Urinary bladder (tissue), 4 donors: ENCODE measurements around the gene BNC2. TPM values are rescaled to one million over a fixed set of nuclear protein-coding genes. Genes with fewer than 3 reads are reported as not detected.
A peak's percentile ranks its signal among the peaks of the same experiment; 100 is the strongest.

Experiments
- DNase-seq: peaks from one replicate; pipeline ENCODE4 v3.0.0-alpha.2; 2015; ENCODE audit errors: extremely low spot score
- H3K27ac ChIP-seq: one replicate; pipeline ENCODE4 v1.5.1; 2013; ENCODE audit warnings: low read depth, mild to moderate bottlenecking, moderate library complexity
- H3K36me3 ChIP-seq: one replicate; pipeline ENCODE4 v1.6.1; 2013; ENCODE audit warnings: mild to moderate bottlenecking, moderate library complexity; ENCODE audit not compliant: insufficient read depth
- H3K4me1 ChIP-seq: one replicate; pipeline ENCODE4 v1.6.1; 2013; ENCODE audit warnings: mild to moderate bottlenecking, moderate library complexity; ENCODE audit not compliant: insufficient read depth
- H3K4me3 ChIP-seq: one replicate; pipeline ENCODE4 v1.5.1; 2013; ENCODE audit warnings: low read depth, low read length
- WGBS: extraction: QIAGEN DNeasy Blood & Tissue Kit; methylation state at CpG from one replicate; pipeline ENCODE4 v1.1.7; 2013; 5-methylcytosine and 5-hydroxymethylcytosine counted together
- polyA plus RNA-seq: library from polyadenylated mRNA; stranded (reverse); fragments of 200-250 nt; gene quantifications from one replicate; pipeline ENCODE4 v1.2.3, GENCODE V29; 2013
- total RNA-seq: library from RNA; depleted of rRNA; stranded (reverse); fragments of >200 nt; gene quantifications from one replicate; pipeline ENCODE4 v1.2.3, GENCODE V29; 2014
- donor health status: healthy with polysubstance abuse.
- donor health status: healthy.

Gene BNC2
- total and polyA plus RNA-seq, 2 donors: 10.7 to 69.5 TPM

DNA sequence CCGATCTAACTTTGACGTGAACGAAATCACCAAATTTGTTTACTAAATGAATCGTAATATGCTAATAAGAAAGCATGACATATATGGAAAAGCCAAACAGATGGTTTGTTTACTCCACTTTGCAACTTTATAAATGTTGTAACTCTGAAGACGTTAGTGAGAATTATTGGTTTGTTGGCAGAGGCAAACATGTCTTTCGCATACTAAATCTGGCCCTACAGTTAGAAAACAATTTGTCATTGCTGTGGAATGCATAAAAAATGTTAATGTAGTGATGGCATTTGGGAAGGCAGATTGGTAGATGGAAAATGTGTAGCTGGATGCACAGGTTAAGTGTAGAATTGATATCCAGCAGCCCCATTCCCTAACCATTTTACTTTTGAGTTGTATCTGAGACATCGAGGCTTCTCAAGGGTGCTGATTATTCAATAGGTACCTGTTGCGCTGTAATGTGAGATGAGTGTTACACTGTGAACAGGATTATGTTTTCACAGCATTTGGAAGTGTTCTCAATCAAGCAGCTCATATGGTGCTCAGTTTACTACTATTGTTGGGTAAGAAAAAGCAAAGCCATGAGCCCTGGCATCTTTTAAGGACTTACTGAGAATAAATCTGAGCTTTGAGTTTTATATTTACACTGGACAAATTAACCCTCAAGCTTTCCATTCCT, 444.8 kb downstream of the BNC2 start:
- Histone ChIP-seq H3K27ac (no peak overlapping the region), H3K4me3 (no peak overlapping the region), H3K4me1 (no peaks in the 10 kb centered on the region), H3K36me3 (no peaks in the 10 kb centered on the region)
- no peak for DNase-seq
- WGBS: 62% methylated on average over 8 of the region's 8 CpGs

- no peak overlapping the region for H3K4me3 ChIP-seq
- H3K36me3 ChIP-seq: no peaks in the 10 kb centered on the region
- 88% methylated on average over 5 of the region's 5 CpGs for WGBS
- no peak overlapping the region for H3K27ac ChIP-seq
- H3K4me1 ChIP-seq: no peaks in the 10 kb centered on the region
- no peak for DNase-seq
Measured at GRCh38 chr9:16422114-16422513, 448.4 kb downstream of the BNC2 start.

DNA sequence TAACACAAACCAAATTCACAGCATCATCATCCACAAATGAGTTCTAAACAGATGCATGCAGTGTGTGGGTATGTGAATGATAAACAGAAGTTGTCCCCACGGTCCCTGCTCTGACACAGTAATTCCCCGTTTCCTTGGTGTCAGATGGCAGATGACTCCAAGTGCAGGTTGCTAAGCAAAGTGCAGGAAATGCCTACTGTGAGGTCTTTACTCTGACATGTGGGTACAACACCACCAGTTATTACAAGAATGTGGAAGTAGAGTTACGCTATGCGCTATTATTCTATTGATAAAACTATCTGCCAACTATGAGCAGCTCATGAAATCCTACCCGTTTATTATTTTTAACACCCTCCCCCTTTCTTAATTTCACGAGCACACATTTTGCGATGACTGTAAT, 448.9 kb downstream of the BNC2 start:
- no peaks in the 10 kb centered on the region for H3K36me3 ChIP-seq
- DNase-seq: no peak
- H3K4me3 ChIP-seq: no peak overlapping the region
- no peak overlapping the region for H3K27ac ChIP-seq
- WGBS: 72% methylated on average over 7 of the region's 7 CpGs
- H3K4me1 ChIP-seq: no peaks in the 10 kb centered on the region

DNA sequence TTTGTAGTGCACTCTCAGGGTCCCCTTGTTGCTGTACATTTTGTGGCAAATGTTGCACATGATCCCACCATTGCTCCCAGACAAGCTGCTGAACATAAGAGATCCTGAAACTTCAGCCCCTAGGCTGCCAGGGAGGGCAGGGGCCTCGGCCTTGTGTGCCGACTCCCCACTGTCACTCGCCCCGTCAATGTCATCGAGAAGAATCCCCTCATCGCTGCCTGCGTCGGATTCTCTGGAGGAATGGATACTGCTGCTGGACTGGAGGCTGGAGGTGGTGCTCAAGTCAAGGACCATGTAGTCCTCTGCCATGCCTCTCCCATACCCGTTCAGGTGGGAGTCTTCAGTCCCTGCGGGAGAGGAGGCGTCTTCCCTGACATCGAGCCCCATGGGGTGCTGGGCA, 451.3 kb downstream of the BNC2 start:
- no peak for DNase-seq
- H3K36me3 ChIP-seq: no peaks in the 10 kb centered on the region
- no peaks in the 10 kb centered on the region for H3K4me1 ChIP-seq
- no peak overlapping the region for H3K27ac ChIP-seq
- no peak overlapping the region for H3K4me3 ChIP-seq
- whole genome bisulfite sequencing: 95% methylated on average over 12 of the region's 12 CpGs

- no peak overlapping the region for H3K4me3 ChIP-seq
- H3K27ac ChIP-seq: no peak overlapping the region
- no peaks in the 10 kb centered on the region for H3K4me1 ChIP-seq
- DNase-seq: no peak
- no peaks in the 10 kb centered on the region for H3K36me3 ChIP-seq
- 69% methylated on average over 6 of the region's 6 CpGs for WGBS
Measured at GRCh38 chr9:16418721-16419120, 451.7 kb downstream of the BNC2 start.

DNA sequence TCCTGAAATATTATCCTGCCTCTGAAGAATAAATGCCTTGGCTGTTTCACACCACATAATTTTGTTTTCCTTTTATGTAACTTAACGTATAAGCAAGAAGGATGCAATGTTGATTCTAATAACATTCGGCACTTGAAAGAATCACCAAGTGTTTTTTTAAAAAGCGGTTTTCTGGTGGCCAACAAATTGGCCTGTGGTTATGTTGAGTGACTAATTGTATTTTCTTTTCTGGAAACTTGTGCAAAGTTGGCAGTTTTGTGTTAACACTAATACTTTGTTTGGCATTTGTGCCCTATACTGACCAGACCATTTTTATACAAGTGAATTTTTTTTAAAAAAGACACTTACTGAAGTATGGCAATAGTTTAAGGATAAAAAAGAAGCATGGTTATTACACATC, 452.7 kb downstream of the BNC2 start:
- H3K27ac ChIP-seq: peak overlapping the region; percentile 41
- H3K36me3 ChIP-seq: no peaks in the 10 kb centered on the region
- WGBS: 57% methylated on average over 3 of the region's 3 CpGs
- DNase-seq: no peak
- H3K4me1 ChIP-seq: no peaks in the 10 kb centered on the region
- no peak overlapping the region for H3K4me3 ChIP-seq

GRCh38 chr9:16417161-16417560, 453.3 kb downstream of the BNC2 start:
- no peak for DNase-seq
- no peak overlapping the region for H3K4me3 ChIP-seq

GRCh38 chr9:16414451-16414850, 456.0 kb downstream of the BNC2 start:
- no peak for DNase-seq
- Histone ChIP-seq H3K4me1 (no peaks in the 10 kb centered on the region), H3K36me3 (no peaks in the 10 kb centered on the region), H3K27ac (no peak overlapping the region), H3K4me3 (no peak overlapping the region)
- WGBS: 73% methylated on average over 3 of the region's 3 CpGs

More at GRCh38 chr9:16417161-16417560, 453.3 kb downstream of the BNC2 start:
- no peaks in the 10 kb centered on the region for H3K36me3 ChIP-seq
- no peaks in the 10 kb centered on the region for H3K4me1 ChIP-seq
- H3K27ac ChIP-seq: peak overlapping the region; percentile 41
- 40% methylated on average over 3 of the region's 3 CpGs for WGBS

DNA sequence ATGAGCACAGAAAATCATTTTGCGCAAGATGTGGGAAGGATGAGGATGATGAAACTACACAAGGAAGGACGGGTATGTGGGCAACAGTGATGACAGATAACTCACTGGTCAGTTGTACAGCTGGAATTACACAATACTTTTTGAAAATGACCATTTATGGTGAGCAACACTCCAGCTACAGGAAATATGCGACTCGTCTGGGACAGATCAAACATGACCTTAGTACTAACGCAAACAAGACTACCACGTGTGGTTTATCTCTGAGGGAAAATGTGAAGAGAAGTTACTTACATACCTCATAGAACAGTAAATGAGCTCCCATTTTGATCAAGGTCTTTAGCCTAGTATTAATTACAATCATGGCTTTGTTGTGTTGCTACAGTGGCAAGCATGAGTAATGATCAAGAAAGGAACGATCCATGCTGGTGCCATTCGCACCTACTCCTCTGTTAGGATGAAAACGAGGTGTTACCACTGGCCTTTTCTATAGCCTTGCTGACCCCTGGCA, 456.9 kb downstream of the BNC2 start:
- WGBS: 61% methylated on average over 9 of the region's 9 CpGs
- Histone ChIP-seq H3K4me1 (no peaks in the 10 kb centered on the region), H3K36me3 (no peaks in the 10 kb centered on the region), H3K4me3 (no peak overlapping the region), H3K27ac (peak overlapping the region; percentile 44)
- DNase-seq: no peak

GRCh38 chr9:16412740-16413139, 457.7 kb downstream of the BNC2 start:
- 62% methylated on average over 4 of the region's 4 CpGs for WGBS
- Histone ChIP-seq H3K27ac (no peak overlapping the region), H3K4me1 (no peaks in the 10 kb centered on the region), H3K36me3 (no peaks in the 10 kb centered on the region), H3K4me3 (no peak overlapping the region)
- no peak for DNase-seq

GRCh38 chr9:16411311-16411710, 459.2 kb downstream of the BNC2 start:
- 67% methylated on average over 4 of the region's 4 CpGs for WGBS
- no peaks in the 10 kb centered on the region for H3K36me3 ChIP-seq
- H3K27ac ChIP-seq: no peak overlapping the region
- H3K4me3 ChIP-seq: no peak overlapping the region
- DNase-seq: no peak
- H3K4me1 ChIP-seq: no peaks in the 10 kb centered on the region

DNA sequence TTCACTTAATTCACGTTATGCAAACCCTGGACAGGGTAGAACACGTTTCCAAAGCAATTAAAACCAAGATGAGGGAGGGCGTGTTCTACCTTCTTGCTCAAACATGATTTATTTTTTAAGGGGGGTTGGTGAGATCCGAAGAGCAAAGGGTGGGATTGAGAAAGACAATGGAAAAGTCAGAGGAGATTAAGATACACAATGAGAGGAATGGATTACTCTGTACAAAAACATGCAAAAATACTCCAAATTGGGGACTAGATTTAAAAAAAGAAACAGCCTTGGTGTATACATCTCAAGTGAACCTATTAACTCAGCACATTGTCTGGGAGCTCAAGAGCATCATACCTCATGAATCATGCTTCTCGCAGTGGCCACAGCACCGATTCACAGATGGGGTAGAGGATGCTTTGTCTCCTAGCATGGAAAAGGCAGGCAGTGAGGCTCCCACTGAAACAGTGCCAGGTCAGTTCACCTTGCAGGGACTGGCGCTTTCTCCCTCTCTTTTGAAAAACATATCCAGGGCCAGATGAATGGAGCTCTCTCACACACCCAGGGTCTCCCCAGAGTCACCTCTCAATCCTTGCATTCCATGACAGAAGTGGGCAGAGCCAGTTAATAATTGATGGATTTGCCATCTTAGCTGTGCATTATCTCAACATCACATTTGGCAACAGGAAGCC, 459.7 kb downstream of the BNC2 start:
- no peak overlapping the region for H3K27ac ChIP-seq
- H3K4me1 ChIP-seq: no peaks in the 10 kb centered on the region
- WGBS: 70% methylated on average over 7 of the region's 7 CpGs
- DNase-seq: no peak
- no peaks in the 10 kb centered on the region for H3K36me3 ChIP-seq
- H3K4me3 ChIP-seq: no peak overlapping the region

DNA sequence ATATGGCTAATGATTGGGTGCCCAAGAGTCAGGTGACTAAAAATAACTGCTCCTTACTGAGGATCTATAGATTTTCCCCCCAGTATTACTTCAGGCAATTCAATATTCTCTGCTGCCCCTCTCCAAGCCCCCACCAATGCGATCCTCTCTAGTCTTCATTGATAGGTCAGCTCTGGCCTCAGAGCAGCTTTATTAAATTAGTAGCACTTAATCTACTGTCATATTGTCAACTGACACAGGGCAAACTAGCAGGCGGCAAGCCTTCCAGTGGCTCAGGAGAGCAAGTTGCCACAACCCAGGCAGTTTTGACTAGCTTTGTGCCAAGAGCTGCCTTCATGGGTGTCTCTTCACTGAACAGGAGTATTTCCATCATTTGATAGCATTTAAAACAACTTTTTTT, 462.9 kb downstream of the BNC2 start:
- Histone ChIP-seq H3K4me1 (no peaks in the 10 kb centered on the region), H3K36me3 (no peaks in the 10 kb centered on the region), H3K27ac (no peak overlapping the region), H3K4me3 (no peak overlapping the region)
- WGBS: 96% methylated on average over 2 of the region's 2 CpGs
- DNase-seq: no peak

DNA sequence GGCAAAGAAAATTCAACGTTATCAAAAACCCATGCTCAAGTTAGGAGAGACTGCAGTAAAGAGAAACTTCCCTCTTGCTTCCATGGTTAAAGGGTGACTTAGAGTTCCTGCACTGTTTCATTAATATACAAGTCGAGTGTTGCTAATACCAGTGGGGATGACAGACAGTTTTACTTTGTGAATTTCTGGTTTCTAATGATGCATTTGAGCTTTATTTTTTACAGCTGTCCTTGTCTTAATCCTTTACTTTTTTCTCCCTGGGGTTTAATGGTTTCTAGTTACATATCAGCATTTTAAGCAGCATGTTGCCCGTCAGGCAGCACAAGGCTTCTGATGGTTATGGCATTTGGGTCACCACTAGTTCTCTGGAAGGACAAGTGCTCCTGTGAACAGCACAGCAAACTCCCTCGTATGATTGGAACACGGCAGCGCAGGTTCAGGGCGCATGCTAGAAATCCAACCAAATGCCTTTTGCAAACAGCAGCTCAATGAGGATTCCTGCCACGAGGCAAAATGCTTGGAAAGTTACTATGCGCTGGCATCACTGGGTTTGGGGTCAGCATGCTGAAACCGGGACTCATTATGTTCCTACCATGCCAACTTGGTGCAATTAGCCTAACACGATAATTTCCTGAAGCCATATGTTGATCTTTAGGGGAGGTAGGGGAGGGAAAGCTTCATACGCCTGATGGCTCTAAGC, 463.8 kb downstream of the BNC2 start:
- WGBS: 84% methylated on average over 12 of the region's 12 CpGs
- no peak overlapping the region for H3K4me3 ChIP-seq
- no peak overlapping the region for H3K27ac ChIP-seq
- DNase-seq: no peak
- no peaks in the 10 kb centered on the region for H3K36me3 ChIP-seq
- no peaks in the 10 kb centered on the region for H3K4me1 ChIP-seq
